ENCODE measurements around the gene GPATCH2. TPM values are rescaled to one million over a fixed set of nuclear protein-coding genes. Genes with fewer than 3 reads are reported as not detected.
A peak's percentile ranks its signal among the peaks of the same experiment; 100 is the strongest.

Gene GPATCH2
- total and polyA plus RNA-seq, 10 of the 15 experiments (the other 5 are each of a cell fraction or from before 2014, with no cell fraction given): 3.2 to 12.2 (median 5.4) TPM

DNA sequence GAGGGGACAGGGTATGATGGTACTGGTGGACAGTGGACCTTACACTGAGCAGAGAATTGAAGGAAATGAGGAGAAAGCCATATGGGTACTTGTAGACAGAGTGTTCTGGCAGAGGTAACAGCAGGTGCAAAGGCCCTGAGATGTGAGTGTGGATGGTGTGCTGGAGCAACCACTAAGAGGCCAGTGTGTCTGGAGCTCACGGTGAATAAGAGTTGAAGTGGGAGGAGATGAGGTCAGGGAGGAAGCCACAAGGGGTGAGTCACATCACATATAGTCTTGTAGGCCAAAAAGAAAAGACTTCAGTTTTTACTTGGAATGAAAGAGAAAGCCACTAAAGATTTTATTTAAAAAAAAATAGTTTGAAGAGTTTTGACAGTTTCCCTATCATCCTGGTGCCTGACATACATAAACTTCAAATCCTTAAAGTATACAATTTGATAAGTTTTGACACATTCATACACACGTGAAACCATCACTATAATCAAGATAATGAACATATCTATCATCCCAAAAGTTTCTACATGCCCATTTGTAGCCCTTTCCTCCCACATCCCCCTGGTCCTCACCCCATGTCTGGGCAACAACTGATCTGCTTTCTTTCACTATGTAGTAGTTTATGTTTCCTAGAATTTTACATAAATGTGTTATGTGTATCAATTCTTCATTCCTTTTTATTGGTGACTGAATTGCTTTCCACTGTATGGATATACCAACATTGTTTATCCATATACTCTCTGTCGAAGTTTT, 148.4 kb downstream of the GPATCH2 start (continued):
- TF ChIP-seq, protein P1, sequence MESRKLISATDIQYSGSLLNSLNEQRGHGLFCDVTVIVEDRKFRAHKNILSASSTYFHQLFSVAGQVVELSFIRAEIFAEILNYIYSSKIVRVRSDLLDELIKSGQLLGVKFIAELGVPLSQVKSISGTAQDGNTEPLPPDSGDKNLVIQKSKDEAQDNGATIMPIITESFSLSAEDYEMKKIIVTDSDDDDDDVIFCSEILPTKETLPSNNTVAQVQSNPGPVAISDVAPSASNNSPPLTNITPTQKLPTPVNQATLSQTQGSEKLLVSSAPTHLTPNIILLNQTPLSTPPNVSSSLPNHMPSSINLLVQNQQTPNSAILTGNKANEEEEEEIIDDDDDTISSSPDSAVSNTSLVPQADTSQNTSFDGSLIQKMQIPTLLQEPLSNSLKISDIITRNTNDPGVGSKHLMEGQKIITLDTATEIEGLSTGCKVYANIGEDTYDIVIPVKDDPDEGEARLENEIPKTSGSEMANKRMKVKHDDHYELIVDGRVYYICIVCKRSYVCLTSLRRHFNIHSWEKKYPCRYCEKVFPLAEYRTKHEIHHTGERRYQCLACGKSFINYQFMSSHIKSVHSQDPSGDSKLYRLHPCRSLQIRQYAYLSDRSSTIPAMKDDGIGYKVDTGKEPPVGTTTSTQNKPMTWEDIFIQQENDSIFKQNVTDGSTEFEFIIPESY (IDR thresholded peaks at IDR 0.05): no peak
- TF ChIP-seq SPI1 (IDR thresholded peaks at IDR 0.05; ENCODE audit: borderline replicate concordance, insufficient read depth, low read depth, low read length): no peak
- TF ChIP-seq MEF2A (IDR thresholded peaks at IDR 0.05; ENCODE audit: insufficient read depth, low read depth, low read length): no peak
- peak; percentile 22; the same call in 1 of the 2 replicates for TF ChIP-seq CBFB (IDR thresholded peaks at IDR 0.05; ENCODE audit: low read depth)
- no peak for TF ChIP-seq MTA2 (IDR thresholded peaks at IDR 0.05; ENCODE audit: low read depth)
- no peak for TF ChIP-seq SMAD1 (IDR thresholded peaks at IDR 0.05; ENCODE audit: low read depth, partially characterized antibody)
- no peak for TF ChIP-seq SUPT20H (IDR thresholded peaks at IDR 0.05; ENCODE audit: borderline replicate concordance, control insufficient read depth, low read depth, low read length)
- peak; percentile 28; the same call in 1 of the 2 replicates for TF ChIP-seq EED (IDR thresholded peaks at IDR 0.05; ENCODE audit: low read depth)
- no peak for TF ChIP-seq ETV6 (conservative IDR thresholded peaks at IDR 0.05 in 1 of 2, IDR thresholded peaks at IDR 0.05 in 1 of 2; ENCODE audit: borderline replicate concordance in 1 of 2, low read depth in 1 of 2)
- no peak for TF ChIP-seq BRCA1 (IDR thresholded peaks at IDR 0.05; ENCODE audit: low read depth, low read length)
- TF ChIP-seq, protein P2, sequence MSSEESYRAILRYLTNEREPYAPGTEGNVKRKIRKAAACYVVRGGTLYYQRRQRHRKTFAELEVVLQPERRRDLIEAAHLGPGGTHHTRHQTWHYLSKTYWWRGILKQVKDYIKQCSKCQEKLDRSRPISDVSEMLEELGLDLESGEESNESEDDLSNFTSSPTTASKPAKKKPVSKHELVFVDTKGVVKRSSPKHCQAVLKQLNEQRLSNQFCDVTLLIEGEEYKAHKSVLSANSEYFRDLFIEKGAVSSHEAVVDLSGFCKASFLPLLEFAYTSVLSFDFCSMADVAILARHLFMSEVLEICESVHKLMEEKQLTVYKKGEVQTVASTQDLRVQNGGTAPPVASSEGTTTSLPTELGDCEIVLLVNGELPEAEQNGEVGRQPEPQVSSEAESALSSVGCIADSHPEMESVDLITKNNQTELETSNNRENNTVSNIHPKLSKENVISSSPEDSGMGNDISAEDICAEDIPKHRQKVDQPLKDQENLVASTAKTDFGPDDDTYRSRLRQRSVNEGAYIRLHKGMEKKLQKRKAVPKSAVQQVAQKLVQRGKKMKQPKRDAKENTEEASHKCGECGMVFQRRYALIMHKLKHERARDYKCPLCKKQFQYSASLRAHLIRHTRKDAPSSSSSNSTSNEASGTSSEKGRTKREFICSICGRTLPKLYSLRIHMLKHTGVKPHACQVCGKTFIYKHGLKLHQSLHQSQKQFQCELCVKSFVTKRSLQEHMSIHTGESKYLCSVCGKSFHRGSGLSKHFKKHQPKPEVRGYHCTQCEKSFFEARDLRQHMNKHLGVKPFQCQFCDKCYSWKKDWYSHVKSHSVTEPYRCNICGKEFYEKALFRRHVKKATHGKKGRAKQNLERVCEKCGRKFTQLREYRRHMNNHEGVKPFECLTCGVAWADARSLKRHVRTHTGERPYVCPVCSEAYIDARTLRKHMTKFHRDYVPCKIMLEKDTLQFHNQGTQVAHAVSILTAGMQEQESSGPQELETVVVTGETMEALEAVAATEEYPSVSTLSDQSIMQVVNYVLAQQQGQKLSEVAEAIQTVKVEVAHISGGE (CRISPR knock-in tag; IDR thresholded peaks at IDR 0.05): no peak
- TF ChIP-seq HDAC6 (IDR thresholded peaks at IDR 0.05; ENCODE audit: unreplicated experiment): no peak
- no peak for TF ChIP-seq NR2F1 (conservative IDR thresholded peaks at IDR 0.05)
- TF ChIP-seq, protein P3, sequence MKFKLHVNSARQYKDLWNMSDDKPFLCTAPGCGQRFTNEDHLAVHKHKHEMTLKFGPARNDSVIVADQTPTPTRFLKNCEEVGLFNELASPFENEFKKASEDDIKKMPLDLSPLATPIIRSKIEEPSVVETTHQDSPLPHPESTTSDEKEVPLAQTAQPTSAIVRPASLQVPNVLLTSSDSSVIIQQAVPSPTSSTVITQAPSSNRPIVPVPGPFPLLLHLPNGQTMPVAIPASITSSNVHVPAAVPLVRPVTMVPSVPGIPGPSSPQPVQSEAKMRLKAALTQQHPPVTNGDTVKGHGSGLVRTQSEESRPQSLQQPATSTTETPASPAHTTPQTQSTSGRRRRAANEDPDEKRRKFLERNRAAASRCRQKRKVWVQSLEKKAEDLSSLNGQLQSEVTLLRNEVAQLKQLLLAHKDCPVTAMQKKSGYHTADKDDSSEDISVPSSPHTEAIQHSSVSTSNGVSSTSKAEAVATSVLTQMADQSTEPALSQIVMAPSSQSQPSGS (IDR thresholded peaks at IDR 0.05; ENCODE audit: low read length): peak; percentile 69
- TF ChIP-seq, protein P4, sequence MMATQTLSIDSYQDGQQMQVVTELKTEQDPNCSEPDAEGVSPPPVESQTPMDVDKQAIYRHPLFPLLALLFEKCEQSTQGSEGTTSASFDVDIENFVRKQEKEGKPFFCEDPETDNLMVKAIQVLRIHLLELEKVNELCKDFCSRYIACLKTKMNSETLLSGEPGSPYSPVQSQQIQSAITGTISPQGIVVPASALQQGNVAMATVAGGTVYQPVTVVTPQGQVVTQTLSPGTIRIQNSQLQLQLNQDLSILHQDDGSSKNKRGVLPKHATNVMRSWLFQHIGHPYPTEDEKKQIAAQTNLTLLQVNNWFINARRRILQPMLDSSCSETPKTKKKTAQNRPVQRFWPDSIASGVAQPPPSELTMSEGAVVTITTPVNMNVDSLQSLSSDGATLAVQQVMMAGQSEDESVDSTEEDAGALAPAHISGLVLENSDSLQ (IDR thresholded peaks at IDR 0.05): no peak
- TF ChIP-seq BCL11A (IDR thresholded peaks at IDR 0.05; ENCODE audit: low read depth, low read length): peak; percentile 67
- TF ChIP-seq, protein P5, sequence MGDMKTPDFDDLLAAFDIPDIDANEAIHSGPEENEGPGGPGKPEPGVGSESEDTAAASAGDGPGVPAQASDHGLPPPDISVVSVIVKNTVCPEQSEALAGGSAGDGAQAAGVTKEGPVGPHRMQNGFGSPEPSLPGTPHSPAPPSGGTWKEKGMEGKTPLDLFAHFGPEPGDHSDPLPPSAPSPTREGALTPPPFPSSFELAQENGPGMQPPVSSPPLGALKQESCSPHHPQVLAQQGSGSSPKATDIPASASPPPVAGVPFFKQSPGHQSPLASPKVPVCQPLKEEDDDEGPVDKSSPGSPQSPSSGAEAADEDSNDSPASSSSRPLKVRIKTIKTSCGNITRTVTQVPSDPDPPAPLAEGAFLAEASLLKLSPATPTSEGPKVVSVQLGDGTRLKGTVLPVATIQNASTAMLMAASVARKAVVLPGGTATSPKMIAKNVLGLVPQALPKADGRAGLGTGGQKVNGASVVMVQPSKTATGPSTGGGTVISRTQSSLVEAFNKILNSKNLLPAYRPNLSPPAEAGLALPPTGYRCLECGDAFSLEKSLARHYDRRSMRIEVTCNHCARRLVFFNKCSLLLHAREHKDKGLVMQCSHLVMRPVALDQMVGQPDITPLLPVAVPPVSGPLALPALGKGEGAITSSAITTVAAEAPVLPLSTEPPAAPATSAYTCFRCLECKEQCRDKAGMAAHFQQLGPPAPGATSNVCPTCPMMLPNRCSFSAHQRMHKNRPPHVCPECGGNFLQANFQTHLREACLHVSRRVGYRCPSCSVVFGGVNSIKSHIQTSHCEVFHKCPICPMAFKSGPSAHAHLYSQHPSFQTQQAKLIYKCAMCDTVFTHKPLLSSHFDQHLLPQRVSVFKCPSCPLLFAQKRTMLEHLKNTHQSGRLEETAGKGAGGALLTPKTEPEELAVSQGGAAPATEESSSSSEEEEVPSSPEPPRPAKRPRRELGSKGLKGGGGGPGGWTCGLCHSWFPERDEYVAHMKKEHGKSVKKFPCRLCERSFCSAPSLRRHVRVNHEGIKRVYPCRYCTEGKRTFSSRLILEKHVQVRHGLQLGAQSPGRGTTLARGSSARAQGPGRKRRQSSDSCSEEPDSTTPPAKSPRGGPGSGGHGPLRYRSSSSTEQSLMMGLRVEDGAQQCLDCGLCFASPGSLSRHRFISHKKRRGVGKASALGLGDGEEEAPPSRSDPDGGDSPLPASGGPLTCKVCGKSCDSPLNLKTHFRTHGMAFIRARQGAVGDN (IDR thresholded peaks at IDR 0.05): no peak

All from GM12878 (cell line).